GM12891 (cell line): Measurements from ENCODE around the gene METRNL.

Source experiments
- DNase-seq: peaks from one replicate; pipeline ENCODE4 v3.0.0; 2011; ENCODE audit warnings: low spot score; ENCODE audit not compliant: insufficient read length
- FAIRE-seq: peaks from 2 replicates; lab custom pipeline; 2011; peaks lifted over from hg19 to GRCh38; lab: Jason Lieb, UNC
- PAX5 ChIP-seq: IDR thresholded peaks from 2 replicates; pipeline ENCODE4 v1.6.1; 2011; ENCODE audit warnings: low read length, moderate library complexity, mild to moderate bottlenecking; ENCODE audit not compliant: insufficient read depth, severe bottlenecking
- POLR2A ChIP-seq: IDR thresholded peaks from 2 replicates; pipeline ENCODE4 v1.6.1; 2011; ENCODE audit warnings: low read depth, low read length, control low read depth
- POLR2AphosphoS5 ChIP-seq: IDR thresholded peaks from 2 replicates; pipeline ENCODE4 v1.6.1; 2011; ENCODE audit warnings: low read depth, low read length, control low read depth
- POU2F2 ChIP-seq: IDR thresholded peaks from 2 replicates; pipeline ENCODE4 v1.6.1; 2011; ENCODE audit warnings: low read depth, mild to moderate bottlenecking, control low read depth, low read length, moderate library complexity
- SPI1 ChIP-seq: IDR thresholded peaks from 2 replicates; pipeline ENCODE4 v1.6.1; 2011; ENCODE audit warnings: low read depth, low read length, control low read depth
- TAF1 ChIP-seq: IDR thresholded peaks from 2 replicates; pipeline ENCODE4 v1.6.1; 2011; ENCODE audit warnings: low read depth, low read length, control low read depth

METRNL gene

GRCh38 chr17:83086907-83087787 lies 7.7 kb downstream of the METRNL start:
- FAIRE-seq: no peak
- TF ChIP-seq PAX5: no peak
- no peak for TF ChIP-seq POU2F2
- no peak for TF ChIP-seq TAF1
- no peak for TF ChIP-seq POLR2A
- no peak for TF ChIP-seq POLR2AphosphoS5
- TF ChIP-seq SPI1: no peak

GRCh38 chr17:83087788-83088360 lies 8.5 kb downstream of the METRNL start:
- TF ChIP-seq POU2F2: no peak
- no peak for TF ChIP-seq POLR2A
- no peak for TF ChIP-seq PAX5
- no peak for TF ChIP-seq POLR2AphosphoS5
- TF ChIP-seq TAF1: no peak
- TF ChIP-seq SPI1: no peak
- DNase-seq (no peak), FAIRE-seq (no peak)

More at GRCh38 chr17:83086907-83087787, 7.7 kb downstream of the METRNL start:
- no peak for DNase-seq

GRCh38 chr17:83088451-83088850 lies 9.0 kb downstream of the METRNL start:
- no peak for TF ChIP-seq SPI1
- DNase-seq: no peak
- no peak for FAIRE-seq

DNA sequence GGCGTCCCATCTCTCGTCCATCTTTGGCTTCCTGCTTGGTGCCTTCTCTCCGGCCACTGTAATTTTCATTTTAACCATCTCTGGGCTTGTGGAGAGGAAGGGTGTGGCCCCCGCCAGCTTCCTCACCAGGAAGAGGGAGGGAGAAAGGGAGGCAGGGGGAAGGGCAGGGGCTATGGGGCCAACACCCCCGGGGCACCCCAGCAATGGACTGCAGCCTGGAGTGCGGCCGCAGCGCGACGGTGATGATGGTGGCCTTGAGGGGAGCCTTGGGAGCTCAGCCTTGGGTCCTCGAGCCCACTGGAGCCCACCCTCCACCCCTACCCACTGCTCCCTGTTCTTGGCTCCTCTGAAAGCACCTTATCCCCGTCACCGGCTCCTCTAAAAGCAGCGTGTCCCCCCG lies 9.5 kb downstream of the METRNL start:
- DNase-seq (no peak), FAIRE-seq (no peak)
- no peak for TF ChIP-seq POLR2A
- TF ChIP-seq PAX5: no peak
- no peak for TF ChIP-seq TAF1
- no peak for TF ChIP-seq SPI1
- TF ChIP-seq POU2F2: no peak
- TF ChIP-seq POLR2AphosphoS5: no peak

DNA sequence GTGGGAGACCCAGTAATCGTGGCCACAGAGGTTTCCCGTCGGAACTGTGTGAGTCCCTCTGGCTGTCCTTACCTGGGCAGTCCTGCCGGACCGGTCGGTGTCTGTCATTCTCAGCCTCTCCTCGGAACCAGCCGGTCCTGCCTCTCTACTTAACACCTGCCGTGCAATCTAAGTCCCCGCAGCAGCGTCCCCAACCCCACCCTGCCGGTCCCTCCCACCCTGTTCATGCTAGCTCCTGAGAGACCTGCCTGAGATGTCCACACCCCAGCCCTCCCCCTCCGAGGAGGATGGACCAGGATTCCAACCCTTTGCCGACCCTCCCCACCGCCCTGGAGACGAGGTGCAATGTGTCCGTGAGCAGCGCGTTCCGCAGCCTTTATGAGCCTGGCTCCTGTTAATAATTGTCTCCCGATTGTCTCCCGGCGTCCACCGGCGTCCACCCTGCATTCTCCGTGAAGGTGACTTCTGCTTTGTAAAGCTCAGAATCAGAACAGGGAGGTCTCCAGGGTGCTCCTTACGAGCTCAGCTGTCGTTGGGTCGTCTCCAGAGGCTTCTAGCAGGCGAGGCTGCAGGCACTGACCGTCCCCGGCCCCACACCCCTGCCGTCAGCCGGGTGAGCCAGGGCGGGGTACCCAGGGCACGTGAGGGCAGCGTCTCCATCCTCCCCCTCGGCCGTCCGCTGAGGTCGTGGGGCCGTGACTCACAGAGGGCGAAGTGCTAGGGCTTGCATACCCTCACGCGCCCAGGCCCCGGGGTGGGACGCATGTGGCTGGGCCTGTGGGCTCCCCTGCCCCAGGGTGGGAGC lies 10.1 kb downstream of the METRNL start:
- no peak for DNase-seq
- FAIRE-seq: no peak
- TF ChIP-seq SPI1 (no peak), POLR2A (no peak), TAF1 (no peak), POU2F2 (no peak), PAX5 (no peak), POLR2AphosphoS5 (no peak)

DNA sequence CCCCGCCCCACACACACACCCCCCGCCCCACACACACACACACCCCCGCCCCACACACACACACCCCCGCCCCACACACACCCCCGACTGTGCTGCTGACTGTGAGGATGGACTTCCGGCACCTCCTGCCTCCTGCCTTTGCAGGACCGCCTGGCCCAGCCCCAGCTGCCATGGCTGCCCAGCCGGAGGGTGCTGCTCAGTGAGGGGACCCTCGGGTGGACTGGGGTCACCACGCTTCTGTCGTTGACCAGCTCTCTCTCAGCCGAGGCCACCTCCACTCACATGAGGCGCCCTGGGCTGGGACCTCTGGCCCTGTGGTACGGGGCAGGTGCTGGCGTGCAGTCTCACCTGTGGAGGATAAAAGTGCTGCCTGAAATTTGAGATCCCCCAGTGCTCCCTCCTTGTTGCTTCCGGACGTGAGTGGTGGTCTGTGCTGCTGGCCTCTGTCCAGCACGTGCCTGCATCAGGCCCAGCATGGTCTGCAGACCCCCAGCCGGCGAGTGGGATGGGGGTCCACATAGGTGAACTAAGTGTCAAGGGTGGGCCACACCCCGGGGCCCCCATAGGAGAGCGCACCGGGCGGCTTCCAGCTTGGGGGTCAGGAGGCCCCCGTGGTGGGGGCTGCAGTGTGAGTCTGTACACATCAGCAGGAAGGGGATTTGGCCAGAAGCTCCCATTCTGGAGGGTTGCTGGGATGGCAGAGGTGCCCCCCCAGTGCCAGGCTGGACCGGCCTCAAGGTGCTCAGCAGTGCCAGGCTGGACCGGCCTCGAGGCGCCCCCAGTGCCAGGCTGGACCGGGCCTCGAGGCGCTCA lies 11.2 kb downstream of the METRNL start:
- FAIRE-seq (no peak), DNase-seq (no peak)
- TF ChIP-seq POLR2AphosphoS5 (no peak), TAF1 (no peak)

DNA sequence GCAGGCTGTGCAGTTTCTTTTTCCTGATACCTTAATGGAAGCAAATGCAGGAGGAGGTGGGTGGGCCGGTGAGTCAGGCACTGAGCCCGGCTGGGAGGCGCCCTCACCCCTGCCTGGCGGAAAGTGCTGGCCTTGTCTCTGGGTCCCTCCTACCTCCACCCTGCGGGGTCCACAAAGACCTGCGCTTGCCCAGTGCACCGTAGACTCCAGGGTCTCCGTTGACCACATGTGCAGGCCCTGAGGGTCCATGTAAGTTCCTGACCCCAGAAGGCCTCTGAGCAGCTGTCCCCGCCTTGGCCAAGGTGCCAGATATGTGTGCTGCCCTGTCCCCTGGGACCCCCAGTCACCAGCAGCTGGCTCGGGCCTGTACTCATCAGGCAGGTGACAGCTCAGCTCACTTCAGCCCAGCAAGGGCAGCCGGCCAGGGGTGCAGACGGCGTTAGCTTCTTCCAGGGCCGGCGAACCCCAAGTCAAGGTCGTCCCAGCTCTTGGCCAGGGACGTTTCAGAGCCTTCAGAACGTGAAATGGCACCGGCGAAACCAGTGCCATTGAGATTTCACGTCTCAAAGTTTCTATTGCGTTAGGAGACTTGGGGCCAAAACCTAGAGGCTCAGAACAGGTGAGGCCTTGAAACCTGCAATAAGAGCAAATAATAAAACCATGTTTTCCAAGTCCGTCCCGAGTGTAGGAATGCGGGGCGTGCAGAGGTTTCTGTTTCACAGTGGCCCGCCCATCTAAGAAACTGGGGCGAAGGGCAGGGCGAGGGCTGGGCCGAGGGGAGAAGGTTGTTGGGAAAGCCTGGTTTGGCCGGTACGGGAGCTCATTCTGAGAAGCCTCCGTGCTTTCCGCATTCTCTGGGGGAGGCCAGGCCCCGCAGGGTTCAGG lies 12.1 kb downstream of the METRNL start:
- no peak for TF ChIP-seq POLR2AphosphoS5
- TF ChIP-seq SPI1: no peak
- TF ChIP-seq POU2F2: no peak
- TF ChIP-seq TAF1: no peak
- DNase-seq (no peak), FAIRE-seq (no peak)

DNA sequence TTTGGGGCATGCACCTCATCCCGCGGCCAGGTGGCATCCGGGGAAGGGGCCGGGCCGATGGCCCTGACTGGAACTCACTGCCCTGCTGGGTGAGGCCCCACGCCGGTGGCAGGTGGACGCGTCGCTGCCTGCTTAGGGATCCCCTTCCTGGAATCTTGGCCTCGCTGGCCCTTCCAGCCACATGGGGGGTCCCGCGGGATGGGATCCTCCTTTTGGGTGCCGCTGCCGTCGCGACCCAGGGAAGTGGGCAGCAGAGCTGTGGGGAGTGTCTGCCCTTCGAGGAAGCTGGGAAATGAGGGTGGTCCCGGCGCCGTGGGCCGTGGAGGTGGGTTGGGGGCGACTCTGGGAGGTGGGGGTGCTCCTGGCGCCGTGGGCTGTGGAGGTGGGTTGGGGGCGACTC lies 12.8 kb downstream of the METRNL start:
- TF ChIP-seq TAF1 (no peak), POU2F2 (no peak), POLR2AphosphoS5 (no peak), SPI1 (no peak), POLR2A (no peak)
- FAIRE-seq (no peak), DNase-seq (no peak)

DNA sequence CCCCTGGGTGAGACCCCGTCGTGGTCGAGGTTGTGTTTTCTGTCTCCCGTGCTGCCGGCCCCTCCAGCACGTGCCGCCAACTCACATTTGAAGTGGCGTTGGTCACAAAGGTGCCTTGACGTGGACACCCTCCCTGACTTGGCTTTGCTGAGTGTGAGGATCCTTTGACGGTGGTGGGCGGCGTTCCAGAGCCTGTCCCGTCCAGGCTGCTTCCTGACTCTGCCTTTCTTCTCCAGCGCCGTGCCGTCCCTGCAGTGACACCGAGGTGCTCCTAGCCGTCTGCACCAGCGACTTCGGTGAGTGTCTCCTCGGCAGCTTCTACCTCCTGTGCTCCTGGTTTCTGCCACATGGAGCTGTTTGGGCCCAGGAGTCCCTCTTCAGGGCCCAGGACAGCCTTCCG lies 13.5 kb downstream of the METRNL start:
- DNase-seq (no peak), FAIRE-seq (no peak)
- no peak for TF ChIP-seq POU2F2
- TF ChIP-seq SPI1: no peak
